Panc1 (cell line): ENCODE data around the gene MPP7. TPM values are rescaled to one million over a fixed set of nuclear protein-coding genes. Genes with fewer than 3 reads are reported as not detected.
A peak's percentile ranks its signal among the peaks of the same experiment; 100 is the strongest.

Experiments
- ATAC-seq: fragments of 200-7000 bp; cut with Tn5 transposase; 2 replicates; pipeline ENCODE4 v1.9.1; 2020; ENCODE audit warnings: mild to moderate bottlenecking, moderate library complexity
- BruUV-seq: library from RNA; stranded (reverse); fragments of 400-500 nt; replicated peaks from 2 replicates; lab custom pipeline; 2021; lab: Mats Ljungman, UMichigan
- CTCF ChIA-PET: fragments of 300-600 bp; sonication (Branson Sonifier 250); formaldehyde crosslinking; loops from one replicate; lab custom pipeline; 2022; ENCODE audit warnings: antibody characterized with exemption; lab: Charles Lee
- POLR2A ChIA-PET: fragments of 300-600 bp; sonication (Branson Sonifier 250); formaldehyde crosslinking; loops from one replicate; lab custom pipeline; 2022; ENCODE audit warnings: antibody characterized with exemption; lab: Charles Lee
- DNase-seq: peaks from one replicate; pipeline ENCODE4 v3.0.0-alpha.2; 2010; ENCODE audit warnings: low read depth, low spot score
- H3K27ac ChIP-seq: 2 replicates; pipeline ENCODE4 v1.5.1; 2011; ENCODE audit warnings: mild to moderate bottlenecking, low read length, inconsistent platforms
- H3K27me3 ChIP-seq: fragments of 200-500 bp; sonication (Bioruptor generic); 2 replicates; pipeline ENCODE4 v1.6.0; 2014; ENCODE audit warnings: low read length, inconsistent platforms; ENCODE audit not compliant: control insufficient read depth, insufficient read depth
- H3K36me3 ChIP-seq: fragments of 200-500 bp; sonication (Bioruptor generic); 2 replicates; pipeline ENCODE4 v1.5.1; 2014; ENCODE audit warnings: inconsistent platforms, mild to moderate bottlenecking, low read length, moderate library complexity; ENCODE audit not compliant: control insufficient read depth, insufficient read depth
- H3K4me1 ChIP-seq: 2 replicates; pipeline ENCODE4 v1.5.1; 2011; ENCODE audit warnings: inconsistent platforms, mild to moderate bottlenecking, low read length, moderate library complexity; ENCODE audit not compliant: control insufficient read depth, insufficient read depth
- H3K4me3 ChIP-seq, 2 experiments: 2 replicates each; pipeline ENCODE4 v1.5.1; 2011 to 2012; ENCODE audit warnings: low read depth in 2 of 2, low read length in 2 of 2, mild to moderate bottlenecking in 2 of 2, inconsistent platforms in 1 of 2, moderate library complexity in 1 of 2
- H3K9me3 ChIP-seq: fragments of 200-500 bp; sonication (Bioruptor generic); 2 replicates; pipeline ENCODE4 v1.5.1; 2014; ENCODE audit warnings: low read depth, mild to moderate bottlenecking, inconsistent platforms, low read length, moderate library complexity; ENCODE audit not compliant: control insufficient read depth, insufficient read depth
- CTCF ChIP-seq: fragments of 450-650 bp; IDR thresholded peaks from 2 replicates; pipeline ENCODE4 v1.5.1; 2017; ENCODE audit warnings: mild to moderate bottlenecking
- POLR2AphosphoS5 ChIP-seq: IDR thresholded peaks from 2 replicates; pipeline ENCODE4 v1.6.1; 2012; ENCODE audit warnings: mild to moderate bottlenecking, low read depth, low read length, moderate library complexity
- SIN3A ChIP-seq: IDR thresholded peaks from 2 replicates; pipeline ENCODE4 v1.6.1; 2012; ENCODE audit warnings: low read depth, mild to moderate bottlenecking, low read length, moderate library complexity, borderline replicate concordance; ENCODE audit not compliant: insufficient read depth
- TCF7L2 ChIP-seq: IDR thresholded peaks from 2 replicates; pipeline ENCODE4 v1.6.1; 2011; ENCODE audit warnings: mild to moderate bottlenecking, low read depth, low read length, inconsistent platforms
- in situ Hi-C: cut with HindIII; loops from 2 replicates; pipeline ENCODE4 v1.10.0; 2016; ENCODE audit warnings: low sequenced_read_pairs, low pct_unique_long_range_greater_than_20kb
- intact Hi-C: fragments of 100-400 bp; cut with micrococcal nuclease; formaldehyde crosslinking; loops from one replicate; pipeline ENCODE4 v1.10.0; 2022; ENCODE audit not compliant: unreplicated experiment
- total RNA-seq: library from RNA; stranded (reverse); gene quantifications from one replicate; pipeline ENCODE4 v1.2.1, GENCODE V29; 2021; ENCODE audit not compliant: unreplicated experiment
- TF ChIP-seq, protein P1 (sequence below), 2 experiments: IDR thresholded peaks; 2 replicates each; pipeline ENCODE4 v1.6.1; 2011 to 2012; ENCODE audit warnings: low read depth in 2 of 2, control low read depth in 1 of 2, low read length in 1 of 2, mild to moderate bottlenecking in 1 of 2, moderate library complexity in 1 of 2; ENCODE audit not compliant: insufficient read depth in 1 of 2

Gene MPP7
- total RNA-seq, 1 experiment from 2014 or later: 0.49 TPM

DNA sequence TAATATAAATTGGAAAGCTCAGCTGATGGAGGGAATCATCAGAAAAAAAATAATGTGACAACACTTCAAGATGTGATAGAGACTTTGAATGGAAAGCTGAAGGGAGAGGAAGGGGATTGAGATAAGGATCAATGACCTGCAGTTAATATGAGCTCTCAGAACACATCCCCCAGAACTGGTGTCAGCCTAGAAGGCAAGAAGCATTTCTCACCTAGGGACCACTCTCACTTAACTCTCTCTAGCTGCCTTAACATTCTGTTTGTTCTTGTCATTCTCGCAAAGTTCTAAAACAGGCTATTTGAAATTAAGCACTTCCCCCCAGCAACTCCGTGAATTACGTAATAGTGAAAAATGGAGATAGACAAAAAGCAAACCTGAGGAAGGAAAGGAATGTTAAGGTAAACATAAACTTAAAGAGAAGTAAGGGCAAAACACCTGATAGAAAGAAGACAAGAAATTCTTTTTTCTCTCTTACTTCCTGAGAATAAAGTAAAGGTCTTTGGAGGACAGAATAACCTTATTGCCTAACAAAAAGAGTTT lies 1.2 kb upstream of the MPP7 start:
- intact Hi-C loops: no loop called here
- peaks cover 14% of the 10 kb centered on the region for H3K27me3 ChIP-seq
- in situ Hi-C loops: no loop called here
- no peak overlapping the region for H3K4me3 ChIP-seq
- no peak overlapping the region for H3K27ac ChIP-seq
- DNase-seq: no peak
- ChIA-PET POLR2A (interaction anchor here (0.6 kb wide), 1 partner anchor 93 kb away, joined by 3 read pairs; no protein-coding TSS in a partner anchor), CTCF (no interaction called here)
- BruUV-seq: no TSS peak
- no peaks in the 10 kb centered on the region for H3K9me3 ChIP-seq
- H3K36me3 ChIP-seq: peaks cover 3% of the 10 kb centered on the region; the same call in 1 of the 2 replicates
- TF ChIP-seq POLR2AphosphoS5: no peak
- peaks cover 3% of the 10 kb centered on the region for H3K4me1 ChIP-seq
- no peak for ATAC-seq

GRCh38 chr10:28302012-28302637 lies 739 bp downstream of the MPP7 start:
- peak overlapping the region; percentile 42 to 54 for H3K4me3 ChIP-seq
- ATAC-seq (no peak), DNase-seq (no peak)
- H3K4me1 ChIP-seq: peaks cover 3% of the 10 kb centered on the region
- ChIA-PET POLR2A (no interaction called here), CTCF (no interaction called here)
- peaks cover 3% of the 10 kb centered on the region; the same call in 1 of the 2 replicates for H3K36me3 ChIP-seq
- peaks cover 14% of the 10 kb centered on the region for H3K27me3 ChIP-seq
- TF ChIP-seq, protein P1, sequence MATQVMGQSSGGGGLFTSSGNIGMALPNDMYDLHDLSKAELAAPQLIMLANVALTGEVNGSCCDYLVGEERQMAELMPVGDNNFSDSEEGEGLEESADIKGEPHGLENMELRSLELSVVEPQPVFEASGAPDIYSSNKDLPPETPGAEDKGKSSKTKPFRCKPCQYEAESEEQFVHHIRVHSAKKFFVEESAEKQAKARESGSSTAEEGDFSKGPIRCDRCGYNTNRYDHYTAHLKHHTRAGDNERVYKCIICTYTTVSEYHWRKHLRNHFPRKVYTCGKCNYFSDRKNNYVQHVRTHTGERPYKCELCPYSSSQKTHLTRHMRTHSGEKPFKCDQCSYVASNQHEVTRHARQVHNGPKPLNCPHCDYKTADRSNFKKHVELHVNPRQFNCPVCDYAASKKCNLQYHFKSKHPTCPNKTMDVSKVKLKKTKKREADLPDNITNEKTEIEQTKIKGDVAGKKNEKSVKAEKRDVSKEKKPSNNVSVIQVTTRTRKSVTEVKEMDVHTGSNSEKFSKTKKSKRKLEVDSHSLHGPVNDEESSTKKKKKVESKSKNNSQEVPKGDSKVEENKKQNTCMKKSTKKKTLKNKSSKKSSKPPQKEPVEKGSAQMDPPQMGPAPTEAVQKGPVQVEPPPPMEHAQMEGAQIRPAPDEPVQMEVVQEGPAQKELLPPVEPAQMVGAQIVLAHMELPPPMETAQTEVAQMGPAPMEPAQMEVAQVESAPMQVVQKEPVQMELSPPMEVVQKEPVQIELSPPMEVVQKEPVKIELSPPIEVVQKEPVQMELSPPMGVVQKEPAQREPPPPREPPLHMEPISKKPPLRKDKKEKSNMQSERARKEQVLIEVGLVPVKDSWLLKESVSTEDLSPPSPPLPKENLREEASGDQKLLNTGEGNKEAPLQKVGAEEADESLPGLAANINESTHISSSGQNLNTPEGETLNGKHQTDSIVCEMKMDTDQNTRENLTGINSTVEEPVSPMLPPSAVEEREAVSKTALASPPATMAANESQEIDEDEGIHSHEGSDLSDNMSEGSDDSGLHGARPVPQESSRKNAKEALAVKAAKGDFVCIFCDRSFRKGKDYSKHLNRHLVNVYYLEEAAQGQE (IDR thresholded peaks at IDR 0.05; ENCODE audit: insufficient read depth in 1 of 2, low read depth in 2 of 2, low read length in 1 of 2): no peak
- TF ChIP-seq SIN3A: no peak
- TF ChIP-seq POLR2AphosphoS5: no peak
- TF ChIP-seq CTCF: no peak
- BruUV-seq: no TSS peak
- in situ Hi-C loops (no loop called here), intact Hi-C loops (no loop called here)
- no peaks in the 10 kb centered on the region for H3K9me3 ChIP-seq
- no peak overlapping the region for H3K27ac ChIP-seq

- H3K4me1 ChIP-seq: peaks cover 3% of the 10 kb centered on the region
- CTCF ChIA-PET: no interaction called here
- H3K36me3 ChIP-seq: peaks cover 3% of the 10 kb centered on the region; the same call in 1 of the 2 replicates
- POLR2A ChIA-PET: no interaction called here
- peaks cover 14% of the 10 kb centered on the region for H3K27me3 ChIP-seq
- no TSS peak for BruUV-seq
- no peak overlapping the region for H3K4me3 ChIP-seq
- in situ Hi-C loops (no loop called here), intact Hi-C loops (no loop called here)
- ATAC-seq (no peak), DNase-seq (no peak)
- TF ChIP-seq TCF7L2: no peak
- no peak for TF ChIP-seq POLR2AphosphoS5
- no peaks in the 10 kb centered on the region for H3K9me3 ChIP-seq
- H3K27ac ChIP-seq: no peak overlapping the region
These were observed 2.8 kb downstream of the MPP7 start for GRCh38 chr10:28300027-28300426.
